H9 (cell line): ENCODE measurements around the gene NDUFB4. TPM values are rescaled to one million over a fixed set of nuclear protein-coding genes. Genes with fewer than 3 reads are reported as not detected.

Experiments used
- DNase-seq: peaks from one replicate; pipeline ENCODE4 v3.0.0-alpha.2; 2017
- H2AFZ ChIP-seq: one replicate; pipeline ENCODE4 v1.6.1; 2013; ENCODE audit warnings: mild to moderate bottlenecking, low read length, control low read depth, moderate library complexity
- H2AK5ac ChIP-seq: 2 replicates; pipeline ENCODE4 v1.6.1; 2013; ENCODE audit warnings: low read length, control low read depth, mixed read lengths; ENCODE audit not compliant: insufficient read length
- H2BK120ac ChIP-seq: one replicate; pipeline ENCODE4 v1.6.1; 2013; ENCODE audit warnings: low read depth, mild to moderate bottlenecking, low read length, control low read depth, inconsistent platforms; ENCODE audit not compliant: poor library complexity, severe bottlenecking
- H2BK12ac ChIP-seq: 2 replicates; pipeline ENCODE4 v1.6.1; 2013; ENCODE audit warnings: low read length, control low read depth, mixed read lengths, low read depth; ENCODE audit not compliant: insufficient read length
- H2BK15ac ChIP-seq: 2 replicates; pipeline ENCODE4 v1.6.1; 2013; ENCODE audit warnings: low read depth, low read length, control low read depth
- H2BK20ac ChIP-seq: one replicate; pipeline ENCODE4 v1.6.1; 2013; ENCODE audit warnings: low read depth, mild to moderate bottlenecking, low read length, control low read depth, inconsistent platforms; ENCODE audit not compliant: poor library complexity, severe bottlenecking
- H2BK5ac ChIP-seq: 2 replicates; pipeline ENCODE4 v1.6.1; 2013; ENCODE audit warnings: low read length, control low read depth, mixed read lengths; ENCODE audit not compliant: insufficient read length
- H3K14ac ChIP-seq: 2 replicates; pipeline ENCODE4 v1.6.1; 2013; ENCODE audit warnings: low read length, control low read depth; ENCODE audit not compliant: insufficient read depth
- H3K18ac ChIP-seq: 2 replicates; pipeline ENCODE4 v1.6.1; 2013; ENCODE audit warnings: low read depth, mild to moderate bottlenecking, mixed read lengths, low read length, control low read depth; ENCODE audit not compliant: insufficient read length
- H3K23ac ChIP-seq: 2 replicates; pipeline ENCODE4 v1.6.1; 2013; ENCODE audit warnings: low read length, control low read depth, mixed read lengths, low read depth; ENCODE audit not compliant: insufficient read length
- H3K23me2 ChIP-seq: 2 replicates; pipeline ENCODE4 v1.6.1; 2013; ENCODE audit warnings: low read depth, mild to moderate bottlenecking, mixed read lengths, low read length, control low read depth; ENCODE audit not compliant: insufficient read length, poor library complexity, severe bottlenecking
- H3K27ac ChIP-seq: 2 replicates; pipeline ENCODE4 v1.5.1; 2013; ENCODE audit warnings: low read length, control low read depth, mixed read lengths, low read depth; ENCODE audit not compliant: insufficient read length
- H3K27me3 ChIP-seq: 2 replicates; pipeline ENCODE4 v1.6.1; 2013; ENCODE audit warnings: low read length, control low read depth, inconsistent platforms; ENCODE audit not compliant: insufficient read depth
- H3K4ac ChIP-seq: 2 replicates; pipeline ENCODE4 v1.6.1; 2013; ENCODE audit warnings: low read depth, mild to moderate bottlenecking, control low read depth, inconsistent platforms, low read length, moderate library complexity
- H3K4me1 ChIP-seq: 2 replicates; pipeline ENCODE4 v1.6.1; 2013; ENCODE audit warnings: low read length, control low read depth, inconsistent platforms; ENCODE audit not compliant: insufficient read depth
- H3K4me2 ChIP-seq: 2 replicates; pipeline ENCODE4 v1.6.1; 2013; ENCODE audit warnings: low read length, control low read depth, mixed read lengths; ENCODE audit not compliant: insufficient read length, insufficient read depth
- H3K56ac ChIP-seq: 2 replicates; pipeline ENCODE4 v1.6.1; 2013; ENCODE audit warnings: low read depth, mild to moderate bottlenecking, mixed read lengths, low read length, control low read depth; ENCODE audit not compliant: insufficient read length
- H3K79me1 ChIP-seq: 2 replicates; pipeline ENCODE4 v1.6.1; 2013; ENCODE audit warnings: low read depth, mild to moderate bottlenecking, moderate library complexity, low read length, control low read depth, inconsistent platforms; ENCODE audit not compliant: insufficient read depth, poor library complexity, severe bottlenecking
- H3K79me2 ChIP-seq: 2 replicates; pipeline ENCODE4 v1.6.1; 2013; ENCODE audit warnings: low read length, control low read depth, inconsistent platforms; ENCODE audit not compliant: insufficient read depth
- H3K9ac ChIP-seq: 2 replicates; pipeline ENCODE4 v1.6.1; 2013; ENCODE audit warnings: low read length, control low read depth, mixed read lengths; ENCODE audit not compliant: insufficient read length; ENCODE audit errors: extremely low read depth
- H3K9me3 ChIP-seq: one replicate; pipeline ENCODE4 v1.6.1; 2013; ENCODE audit warnings: low read depth, low read length, inconsistent platforms; ENCODE audit not compliant: control insufficient read depth
- H3T11ph ChIP-seq: one replicate; pipeline ENCODE4 v1.6.1; 2013; ENCODE audit warnings: mild to moderate bottlenecking, low read length, control low read depth, inconsistent platforms
- H4K20me1 ChIP-seq: one replicate; pipeline ENCODE4 v1.6.1; 2013; ENCODE audit not compliant: control insufficient read depth, insufficient read length, insufficient read depth
- H4K5ac ChIP-seq: 2 replicates; pipeline ENCODE4 v1.6.1; 2013; ENCODE audit warnings: low read depth, mild to moderate bottlenecking, mixed read lengths, low read length, control low read depth; ENCODE audit not compliant: insufficient read length
- H4K8ac ChIP-seq: replicated peaks from 2 replicates; pipeline ENCODE4 v1.6.1; 2013; ENCODE audit warnings: low read length, control low read depth, mixed read lengths, low read depth; ENCODE audit not compliant: insufficient read length
- H4K91ac ChIP-seq: 2 replicates; pipeline ENCODE4 v1.6.1; 2013; ENCODE audit warnings: low read depth, mild to moderate bottlenecking, moderate library complexity, mixed read lengths, low read length, control low read depth; ENCODE audit not compliant: insufficient read length
- H3K27ac Mint-ChIP-seq, 3 experiments: 2 replicates in 2 of 3; 3 replicates in 1 of 3; pipeline ENCODE4 v1.8.0; 2020 to 2021; ENCODE audit warnings: mixed read lengths in 3 of 3, mild to moderate bottlenecking in 1 of 3, moderate library complexity in 1 of 3
- H3K27me3 Mint-ChIP-seq: 2 replicates; pipeline ENCODE4 v1.8.0; 2021; ENCODE audit warnings: low read depth, mild to moderate bottlenecking, moderate library complexity, mixed read lengths
- H3K36me3 Mint-ChIP-seq, 3 experiments: 2 replicates in 2 of 3; 3 replicates in 1 of 3; pipeline ENCODE4 v1.8.0; 2020 to 2021; ENCODE audit warnings: low read depth in 3 of 3, mixed read lengths in 3 of 3; ENCODE audit not compliant: insufficient read depth in 1 of 3
- H3K4me1 Mint-ChIP-seq, 2 experiments: 2 replicates each; pipeline ENCODE4 v1.8.0; 2020; ENCODE audit warnings: mixed read lengths in 2 of 2
- H3K4me3 Mint-ChIP-seq, 2 experiments: 2 replicates in 1 of 2; 3 replicates in 1 of 2; pipeline ENCODE4 v1.8.0; 2020 to 2021; ENCODE audit warnings: mild to moderate bottlenecking in 2 of 2, mixed read lengths in 2 of 2, moderate library complexity in 1 of 2
- H3K9me3 Mint-ChIP-seq, 2 experiments: 2 replicates in 1 of 2; 3 replicates in 1 of 2; pipeline ENCODE4 v1.8.0; 2020; ENCODE audit warnings: mild to moderate bottlenecking in 2 of 2, mixed read lengths in 2 of 2, moderate library complexity in 1 of 2
- WGBS: extraction: QIAGEN DNeasy Blood & Tissue Kit; methylation state at CpG from one replicate; pipeline ENCODE4 v1.1.7; 2013; ENCODE audit warnings: missing lambda C conversion rate, low lambda C conversion rate, mixed read lengths; ENCODE audit not compliant: insufficient read length; ENCODE audit errors: extremely low coverage; 5-methylcytosine and 5-hydroxymethylcytosine counted together
- total RNA-seq: library from RNA; stranded (reverse); gene quantifications from 2 replicates; pipeline ENCODE4 v1.2.1, GENCODE V29; 2021
- TF ChIP-seq, protein P1 (sequence below): fragments of 200-600 bp; sonication (generic); conservative IDR thresholded peaks from 3 replicates; pipeline ENCODE4 v1.8.0; 2021; ENCODE audit warnings: antibody characterized with exemption, mild to moderate bottlenecking

The NDUFB4 gene
- total RNA-seq, 1 experiment from 2014 or later = 217 TPM

DNA sequence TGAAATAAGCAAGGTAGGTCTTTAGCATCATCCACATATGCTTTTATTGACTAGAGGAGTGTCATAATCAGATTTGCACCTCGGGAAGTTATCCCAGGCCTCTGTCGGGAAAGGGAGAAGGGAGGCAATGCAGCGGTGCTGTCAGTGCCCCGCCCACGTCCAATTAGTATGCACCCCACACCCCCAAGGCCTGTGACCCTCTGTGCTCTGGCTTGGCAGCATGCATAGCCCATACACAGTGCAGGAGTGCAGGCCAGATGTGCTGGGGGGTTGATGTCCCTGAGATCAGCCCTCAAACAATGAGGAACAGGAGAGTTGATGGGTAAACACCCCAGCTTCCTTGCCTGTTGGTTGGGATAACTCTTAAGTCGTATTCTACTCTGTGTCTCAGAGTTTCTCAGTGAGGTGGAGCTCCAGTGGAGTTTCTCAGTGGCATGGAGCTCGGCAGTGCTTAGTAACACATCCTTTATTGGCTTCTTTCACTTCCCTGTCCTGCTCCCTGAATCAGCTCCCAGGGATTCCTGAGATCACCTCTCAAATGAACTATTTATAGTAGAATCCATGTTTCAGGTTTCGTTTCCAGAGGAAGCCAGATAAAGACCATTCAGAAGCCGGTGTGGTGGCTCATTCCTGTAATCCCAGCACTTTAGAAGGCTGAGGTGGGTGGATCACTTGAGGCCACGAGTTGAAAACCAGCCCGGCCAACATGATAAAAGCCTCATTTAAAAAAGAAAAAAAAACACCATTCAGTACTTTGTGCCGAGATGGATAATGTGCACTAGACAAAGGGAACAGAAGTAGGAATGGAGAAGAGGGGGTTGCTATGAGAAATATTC is 26.7 kb upstream of the NDUFB4 start:
- Histone ChIP-seq H3K18ac (no peak overlapping the region), H4K5ac (no peak overlapping the region), H2BK5ac (no peak overlapping the region), H3K23ac (no peak overlapping the region), H3T11ph (no peak overlapping the region), H3K23me2 (no peaks in the 10 kb centered on the region), H3K56ac (no peak overlapping the region), H2BK20ac (no peak overlapping the region), H3K9ac (no peak overlapping the region), H3K27me3 (no peaks in the 10 kb centered on the region), H2BK12ac (no peak overlapping the region), H2AK5ac (no peak overlapping the region), H3K79me1 (no peaks in the 10 kb centered on the region), H3K4me1 (peaks cover 5% of the 10 kb centered on the region; the same call in 1 of the 2 replicates), H3K4me2 (no peak overlapping the region), H2BK120ac (no peak overlapping the region), H3K27ac (no peak overlapping the region), H4K8ac (no peak overlapping the region), H3K79me2 (no peaks in the 10 kb centered on the region), H4K20me1 (no peaks in the 10 kb centered on the region), H2AFZ (no peak overlapping the region), H3K14ac (no peak overlapping the region), H2BK15ac (no peak overlapping the region), H3K9me3 (peaks cover 9% of the 10 kb centered on the region), H3K4ac (no peak overlapping the region), H4K91ac (no peak overlapping the region)
- DNase-seq = no peak
- Mint-ChIP-seq H3K9me3 (peaks cover 26 to 33% of the 10 kb centered on the region in 2 experiments), H3K36me3 (peaks cover 6 to 28% (median 21%) of the 10 kb centered on the region in 3 experiments; a peak in 6 of 7 replicates), H3K4me3 (no peak overlapping the region), H3K4me1 (peaks cover 33 to 34% of the 10 kb centered on the region in 2 experiments), H3K27me3 (no peaks in the 10 kb centered on the region), H3K27ac (peak overlapping the region in 1 of 3 experiments; percentile 59; a peak in 1 of 7 replicates)
- no CpG with 5 or more reads among the region's 12 CpGs for WGBS
- TF ChIP-seq, protein P1, sequence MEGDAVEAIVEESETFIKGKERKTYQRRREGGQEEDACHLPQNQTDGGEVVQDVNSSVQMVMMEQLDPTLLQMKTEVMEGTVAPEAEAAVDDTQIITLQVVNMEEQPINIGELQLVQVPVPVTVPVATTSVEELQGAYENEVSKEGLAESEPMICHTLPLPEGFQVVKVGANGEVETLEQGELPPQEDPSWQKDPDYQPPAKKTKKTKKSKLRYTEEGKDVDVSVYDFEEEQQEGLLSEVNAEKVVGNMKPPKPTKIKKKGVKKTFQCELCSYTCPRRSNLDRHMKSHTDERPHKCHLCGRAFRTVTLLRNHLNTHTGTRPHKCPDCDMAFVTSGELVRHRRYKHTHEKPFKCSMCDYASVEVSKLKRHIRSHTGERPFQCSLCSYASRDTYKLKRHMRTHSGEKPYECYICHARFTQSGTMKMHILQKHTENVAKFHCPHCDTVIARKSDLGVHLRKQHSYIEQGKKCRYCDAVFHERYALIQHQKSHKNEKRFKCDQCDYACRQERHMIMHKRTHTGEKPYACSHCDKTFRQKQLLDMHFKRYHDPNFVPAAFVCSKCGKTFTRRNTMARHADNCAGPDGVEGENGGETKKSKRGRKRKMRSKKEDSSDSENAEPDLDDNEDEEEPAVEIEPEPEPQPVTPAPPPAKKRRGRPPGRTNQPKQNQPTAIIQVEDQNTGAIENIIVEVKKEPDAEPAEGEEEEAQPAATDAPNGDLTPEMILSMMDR = no peak
